K562 (cell line): ENCODE measurements around the gene MMP11. TPM values are rescaled to one million over a fixed set of nuclear protein-coding genes. Genes with fewer than 3 reads are reported as not detected.

Experiments used
- ADNP ChIP-seq: fragments of 200-800 bp; sonication (Bioruptor generic); IDR thresholded peaks from 2 replicates; pipeline ENCODE4 v1.6.1; 2016; ENCODE audit warnings: missing genetic modification characterization, missing compliant biosample characterization
- ARID4B ChIP-seq: sonication (generic); formaldehyde crosslinking; IDR thresholded peaks from 2 replicates; pipeline ENCODE4 v1.8.0; 2022; ENCODE audit warnings: mild to moderate bottlenecking, missing genetic modification reagents
- ATF6 ChIP-seq: sonication (generic); formaldehyde crosslinking; IDR thresholded peaks from 2 replicates; pipeline ENCODE4 v1.4.0; 2020; ENCODE audit warnings: mild to moderate bottlenecking, missing genetic modification reagents
- EZH2 ChIP-seq: IDR thresholded peaks from 2 replicates; pipeline ENCODE4 v1.6.1; 2012; ENCODE audit warnings: low read depth, mild to moderate bottlenecking, inconsistent platforms, low read length, borderline replicate concordance
- MEF2A ChIP-seq: IDR thresholded peaks from 2 replicates; pipeline ENCODE4 v1.6.1; 2011; ENCODE audit warnings: low read depth, mild to moderate bottlenecking, low read length, moderate library complexity; ENCODE audit not compliant: control insufficient read depth
- MTA3 ChIP-seq: fragments of 450-650 bp; formaldehyde crosslinking; IDR thresholded peaks from 2 replicates; pipeline ENCODE4 v1.6.1; 2017; ENCODE audit warnings: mild to moderate bottlenecking, borderline replicate concordance
- NR2C2 ChIP-seq, 2 experiments: fragments of 200-800 bp in 1 of 2; sonication (Bioruptor generic) in 1 of 2; sonication (generic) in 1 of 2; formaldehyde crosslinking in 1 of 2; IDR thresholded peaks; 2 replicates each; pipeline versions ENCODE4 v1.6.1 to v1.8.0; 2016 to 2022; ENCODE audit warnings: mild to moderate bottlenecking in 1 of 2, missing compliant biosample characterization in 1 of 2, missing genetic modification characterization in 1 of 2, missing genetic modification reagents in 1 of 2
- PCBP1 ChIP-seq: fragments of 200-400 bp; formaldehyde crosslinking; IDR thresholded peaks from 2 replicates; pipeline ENCODE4 v1.6.1; 2018; ENCODE audit warnings: mild to moderate bottlenecking, low read depth, low read length; ENCODE audit not compliant: poor library complexity, severe bottlenecking
- POLR2A ChIP-seq: fragments of 450-650 bp; conservative IDR thresholded peaks from 2 replicates; pipeline ENCODE4 v1.6.1; 2016
- RBM15 ChIP-seq: fragments of 200-400 bp; formaldehyde crosslinking; IDR thresholded peaks from 2 replicates; pipeline ENCODE4 v1.6.1; 2018; ENCODE audit warnings: mild to moderate bottlenecking, low read length, moderate library complexity; ENCODE audit not compliant: insufficient read depth
- STAT5B ChIP-seq: fragments of 250-450 bp; sonication (Bioruptor Pico); IDR thresholded peaks from 2 replicates; pipeline ENCODE4 v1.8.0; 2021; ENCODE audit warnings: mild to moderate bottlenecking, inconsistent platforms
- TAF1 ChIP-seq: IDR thresholded peaks from 2 replicates; pipeline ENCODE4 v1.6.1; 2011; ENCODE audit warnings: mild to moderate bottlenecking, low read length, moderate library complexity; ENCODE audit not compliant: insufficient read depth, control insufficient read depth, severe bottlenecking; ENCODE audit errors: extremely low read depth
- TAL1 ChIP-seq: fragments of 450-650 bp; IDR thresholded peaks from 2 replicates; pipeline ENCODE4 v1.6.1; 2016; ENCODE audit warnings: mild to moderate bottlenecking
- TBP ChIP-seq: optimal IDR thresholded peaks from 2 replicates; pipeline ENCODE3; 2011; ENCODE audit warnings: low read depth, low read length, improper control_type of control experiment
- TFE3 ChIP-seq: fragments of 450-650 bp; formaldehyde crosslinking; IDR thresholded peaks from 2 replicates; pipeline ENCODE4 v1.4.0; 2020; ENCODE audit warnings: mild to moderate bottlenecking, mixed read lengths
- ZKSCAN8 ChIP-seq: fragments of 200-800 bp; sonication (Bioruptor generic); IDR thresholded peaks from 2 replicates; pipeline ENCODE4 v1.6.1; 2016; ENCODE audit warnings: missing genetic modification characterization, missing compliant biosample characterization
- ZNF764 ChIP-seq: fragments of 250-450 bp; sonication (Bioruptor Pico); IDR thresholded peaks from 2 replicates; pipeline ENCODE4 v1.4.0; 2020; ENCODE audit warnings: low read depth, mild to moderate bottlenecking, moderate library complexity
- polyA plus RNA-seq, 8 experiments: library from polyadenylated mRNA; depleted of rRNA in 4 of 8; stranded (reverse) in 5 of 8; unstranded in 3 of 8; fragments of >200 nt; fragmentation: Nextera tagmentation in 2 of 8; fragmentation: Illumina TruSeq in 1 of 8; extraction: Ambion mirVana in 2 of 8; extraction: Trizol in 1 of 8; gene quantifications; 2 replicates each; pipeline versions ENCODE4 v1.2.1 to v1.2.3, GENCODE V29; 2011 to 2014; ENCODE audit warnings: inconsistent platforms in 1 of 8, missing spikeins in 1 of 8
- total RNA-seq, 7 experiments: library from RNA; depleted of rRNA in 6 of 7; stranded (reverse); fragments of >200 nt in 6 of 7; fragmentation: Illumina TruSeq in 2 of 7; extraction: Trizol in 2 of 7; gene quantifications; 2 replicates each; pipeline versions ENCODE4 v1.2.1 to v1.2.3, GENCODE V29; 2011 to 2021; ENCODE audit warnings: low replicate concordance in 1 of 7
- TF ChIP-seq, protein P1 (sequence below): fragments of 450-650 bp; IDR thresholded peaks from one replicate; pipeline ENCODE4 v1.6.1; 2018; ENCODE audit warnings: mild to moderate bottlenecking, moderate library complexity; ENCODE audit not compliant: partially characterized antibody

Gene MMP11
- total and polyA plus RNA-seq, 9 of the 15 experiments (the other 6 are each of a cell fraction or from before 2014, with no cell fraction given) = 0.14 to 1.8 (median 1.1) TPM; not detected in 2

DNA sequence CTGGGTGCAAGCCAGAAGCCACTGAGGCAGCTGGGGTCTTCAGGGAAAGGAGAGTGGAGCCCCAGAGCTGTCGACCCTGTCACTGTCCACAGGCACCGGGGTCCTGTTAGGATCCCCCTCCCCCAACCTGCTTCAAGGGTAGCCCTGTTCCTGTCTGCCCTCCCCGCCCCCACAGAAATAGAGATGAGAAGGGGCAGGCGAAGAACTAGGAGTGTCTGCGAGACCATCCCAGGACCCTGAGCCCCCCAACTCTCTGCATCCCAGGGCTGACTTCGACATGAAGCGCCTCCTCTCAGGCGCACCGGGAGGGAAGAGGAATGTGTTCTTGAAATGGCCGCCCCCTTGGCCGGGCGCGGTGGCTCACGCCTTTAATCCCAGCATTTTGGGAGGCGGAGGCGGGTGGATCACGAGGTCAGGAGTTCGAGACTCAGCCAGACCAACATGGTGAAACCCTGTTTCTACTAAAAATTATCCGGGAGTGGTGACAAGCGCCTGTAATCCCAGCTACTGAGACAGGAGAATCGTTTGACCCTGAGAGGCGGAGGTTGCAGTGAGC, 21.1 kb upstream of the MMP11 start (continued):
- TF ChIP-seq PCBP1 = peak; percentile 4
- TF ChIP-seq TAF1 = no peak
- TF ChIP-seq ARID4B (CRISPR knock-in tag) = 0 out of 2 replicates have a peak, but pooled peaks have one; percentile 34
- TF ChIP-seq RBM15 = no peak
- no peak for TF ChIP-seq ATF6
- no peak for TF ChIP-seq NR2C2 (CRISPR knock-in tag; IDR thresholded peaks at IDR 0.05)
- no peak for TF ChIP-seq NR2C2 (tag; IDR thresholded peaks at IDR 0.05)
- TF ChIP-seq ZKSCAN8 (CRISPR knock-in tag) = no peak
- TF ChIP-seq ADNP = peak; percentile 60; the same call in 1 of the 2 replicates
- TF ChIP-seq ZNF764 (CRISPR knock-in tag) = 0 out of 2 replicates have a peak, but pooled peaks have one; percentile 23
- TF ChIP-seq MEF2A = no peak
- TF ChIP-seq MTA3 = no peak
- TF ChIP-seq, protein P1, sequence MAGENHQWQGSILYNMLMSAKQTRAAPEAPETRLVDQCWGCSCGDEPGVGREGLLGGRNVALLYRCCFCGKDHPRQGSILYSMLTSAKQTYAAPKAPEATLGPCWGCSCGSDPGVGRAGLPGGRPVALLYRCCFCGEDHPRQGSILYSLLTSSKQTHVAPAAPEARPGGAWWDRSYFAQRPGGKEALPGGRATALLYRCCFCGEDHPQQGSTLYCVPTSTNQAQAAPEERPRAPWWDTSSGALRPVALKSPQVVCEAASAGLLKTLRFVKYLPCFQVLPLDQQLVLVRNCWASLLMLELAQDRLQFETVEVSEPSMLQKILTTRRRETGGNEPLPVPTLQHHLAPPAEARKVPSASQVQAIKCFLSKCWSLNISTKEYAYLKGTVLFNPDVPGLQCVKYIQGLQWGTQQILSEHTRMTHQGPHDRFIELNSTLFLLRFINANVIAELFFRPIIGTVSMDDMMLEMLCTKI = no peak
- no peak for TF ChIP-seq TAL1
- peak; percentile 54 for TF ChIP-seq TFE3 (CRISPR knock-in tag)
- TF ChIP-seq EZH2 = no peak
- peak; percentile 91 for TF ChIP-seq TBP
- TF ChIP-seq STAT5B (CRISPR knock-in tag) = no peak
- 0 out of 2 replicates have a peak, but pooled peaks have one; percentile 53 for TF ChIP-seq POLR2A
